HG03439 (cell line): ENCODE data around the gene PGP.

ENCODE experiments used
- ATAC-seq: cut with Tn5 transposase; IDR thresholded peaks from one replicate; pipeline ENCODE4 v1.9.1; 2021; ENCODE audit warnings: mild to moderate bottlenecking, moderate library complexity; ENCODE audit not compliant: unreplicated experiment

Gene PGP

GRCh38 chr16:2237493-2238149, 23.0 kb upstream of the PGP start:
- no peak for ATAC-seq

GRCh38 chr16:2237102-2237482, 22.5 kb upstream of the PGP start:
- ATAC-seq: no peak

GRCh38 chr16:2236337-2237101, 21.9 kb upstream of the PGP start, which contains the start of gene DNASE1L2:
TSS of gene DNASE1L2 (plus strand) at chr16:2236444. CDS start at chr16:2236817, 373 bp downstream.
- ATAC-seq: no peak

- no peak for ATAC-seq
Observed at GRCh38 chr16:2235695-2236336, 21.2 kb upstream of the PGP start.

GRCh38 chr16:2235234-2235651, 20.6 kb upstream of the PGP start:
- ATAC-seq: no peak

- no peak for ATAC-seq
Observed at GRCh38 chr16:2234813-2235170, 20.2 kb upstream of the PGP start.

- no peak for ATAC-seq
Observed at GRCh38 chr16:2233872-2234812, 19.5 kb upstream of the PGP start.

- no peak for ATAC-seq
Observed at GRCh38 chr16:2233046-2233775, 18.6 kb upstream of the PGP start.

- no peak for ATAC-seq
Observed at GRCh38 chr16:2232094-2232990, 17.7 kb upstream of the PGP start.

GRCh38 chr16:2231016-2231931, 16.6 kb upstream of the PGP start:
- no peak for ATAC-seq

- no peak for ATAC-seq
Observed at GRCh38 chr16:2230376-2230775, 15.7 kb upstream of the PGP start.

GRCh38 chr16:2229632-2230250, 15.1 kb upstream of the PGP start:
- ATAC-seq: no peak

GRCh38 chr16:2229091-2229490, 14.5 kb upstream of the PGP start:
- ATAC-seq: no peak

- ATAC-seq: no peak
Observed at GRCh38 chr16:2228161-2228824, 13.7 kb upstream of the PGP start.

GRCh38 chr16:2226918-2227317, 12.3 kb upstream of the PGP start:
- no peak for ATAC-seq

GRCh38 chr16:2226245-2226793, 11.7 kb upstream of the PGP start:
- no peak for ATAC-seq

- peak; percentile 23 for ATAC-seq
Observed at GRCh38 chr16:2223942-2224486, 9.4 kb upstream of the PGP start.
